ENCODE data around the gene JAZF1.
A peak's percentile ranks its signal among the peaks of the same experiment; 100 is the strongest.

The JAZF1 gene

DNA sequence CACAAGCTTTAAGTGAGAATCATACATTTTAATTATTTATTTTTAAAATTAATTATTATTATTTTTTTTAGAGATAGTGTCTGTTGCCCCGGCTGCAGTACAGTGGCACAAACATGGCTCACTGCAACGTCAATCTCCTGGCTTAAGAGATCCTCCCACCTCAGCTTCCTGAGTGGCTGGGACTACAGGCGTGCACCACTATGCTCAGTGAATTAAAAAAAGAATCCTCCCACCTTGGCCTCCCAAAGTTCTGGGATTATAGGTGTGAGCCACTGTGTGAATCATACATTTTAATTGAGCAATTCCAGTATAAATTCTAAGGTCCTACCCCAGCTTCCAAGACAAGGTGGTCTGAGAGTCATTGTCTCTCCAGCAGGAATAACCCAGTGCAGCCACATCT lies 172.4 kb downstream of the JAZF1 start:
- DNase-seq (ENCODE audit: low spot score): no peak

- no peak for DNase-seq (ENCODE audit: low spot score)
Observed at GRCh38 chr7:28006491-28006890, 174.1 kb downstream of the JAZF1 start.

DNA sequence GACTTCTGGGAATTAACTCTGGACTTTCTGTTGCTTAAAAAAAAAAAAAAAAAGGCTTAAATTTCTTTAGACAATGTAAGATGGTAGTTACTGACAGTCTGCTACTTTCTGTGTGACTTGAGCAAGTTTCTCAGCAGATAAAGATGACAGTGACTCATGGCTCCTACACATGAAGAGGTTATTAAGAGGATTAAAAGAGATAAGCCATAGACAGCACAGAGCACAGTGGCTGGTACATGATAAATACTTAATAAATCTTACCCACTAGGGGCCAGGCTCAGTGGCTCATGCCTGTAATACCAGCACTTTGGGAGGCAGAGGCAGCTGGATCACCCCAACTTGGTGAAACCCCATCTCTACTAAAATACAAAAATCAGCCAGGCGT lies 174.8 kb downstream of the JAZF1 start:
- no peak for DNase-seq (ENCODE audit: low spot score)

- no peak for DNase-seq (ENCODE audit: low spot score)
Observed at GRCh38 chr7:28005075-28005846, 175.3 kb downstream of the JAZF1 start.

DNA sequence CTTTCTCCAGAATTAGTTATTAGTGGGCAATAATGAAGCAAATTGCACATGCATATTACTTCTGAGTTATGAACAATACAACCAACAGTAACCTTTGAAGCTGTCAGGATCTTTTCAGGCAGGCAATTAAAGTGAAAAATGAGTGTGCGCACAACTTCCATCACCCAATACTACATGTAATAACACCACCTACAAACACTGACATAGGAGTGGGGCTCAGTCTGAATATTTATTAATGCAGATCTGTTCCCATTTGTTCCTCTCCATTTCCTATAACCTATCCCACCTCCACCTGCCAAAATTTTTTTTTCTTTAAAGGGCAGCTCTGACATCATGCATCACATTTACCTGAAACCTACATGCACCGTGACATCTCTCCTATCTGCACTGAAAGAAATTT lies 177.2 kb downstream of the JAZF1 start:
- DNase-seq (ENCODE audit: low spot score): no peak

GRCh38 chr7:28002638-28003037 lies 178.0 kb downstream of the JAZF1 start:
- DNase-seq (ENCODE audit: low spot score): peak; percentile 35

DNA sequence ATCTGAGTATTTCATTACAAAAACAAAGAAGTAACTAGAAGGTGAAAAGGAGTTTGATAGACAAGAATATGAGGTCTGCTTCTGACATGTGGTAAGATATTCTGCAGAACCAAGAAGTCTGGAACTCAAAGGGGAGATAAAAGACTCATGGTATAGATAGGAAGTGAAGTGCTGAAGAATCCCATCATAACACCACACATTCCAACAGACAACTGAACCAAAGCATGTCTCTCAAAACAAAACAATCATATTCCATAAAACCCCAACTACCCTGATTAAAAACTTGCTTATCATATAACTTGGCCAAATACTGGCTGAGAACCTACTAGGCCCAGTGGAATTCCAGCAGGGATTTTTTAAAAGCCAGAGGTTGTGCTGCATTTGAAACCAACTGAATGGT lies 178.7 kb downstream of the JAZF1 start:
- DNase-seq (ENCODE audit: low spot score): no peak

DNA sequence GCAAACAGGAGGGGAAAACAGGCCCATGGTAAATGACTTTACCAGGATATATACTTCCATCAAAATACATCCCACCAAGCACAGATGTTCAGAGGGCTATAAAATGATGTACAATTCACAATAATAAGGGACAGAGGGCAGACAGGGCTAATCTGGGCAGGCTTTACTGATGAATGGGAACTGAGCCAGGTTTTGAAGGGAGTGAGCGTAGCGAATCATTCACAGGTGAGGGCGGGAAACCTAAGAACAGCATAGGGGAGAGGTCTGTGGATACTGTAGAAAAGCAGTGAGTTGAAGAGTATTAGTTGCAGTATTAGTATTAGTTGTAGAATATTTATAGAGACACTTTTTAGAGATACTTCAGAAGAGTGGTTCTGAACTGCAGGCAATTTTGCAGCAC lies 180.8 kb downstream of the JAZF1 start:
- DNase-seq (ENCODE audit: low spot score): no peak

DNA sequence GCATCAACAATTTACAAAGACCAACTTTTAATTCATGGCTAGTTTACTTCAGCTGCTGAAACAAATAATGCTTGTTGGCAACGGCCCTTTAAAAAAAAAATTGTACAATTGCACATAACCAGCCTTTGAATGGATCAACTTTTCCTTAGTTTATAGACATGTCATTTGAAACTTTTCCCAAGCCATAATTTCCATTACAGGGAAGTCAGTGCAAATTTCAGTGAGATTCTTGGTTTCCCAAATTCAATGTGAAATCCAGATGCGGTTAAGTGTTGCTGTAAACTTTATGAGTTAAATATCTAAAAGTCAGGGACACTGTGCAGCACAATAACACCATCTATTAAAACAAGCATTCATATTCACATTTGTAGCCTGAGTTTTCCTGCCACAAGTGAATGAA lies 182.2 kb downstream of the JAZF1 start:
- no peak for DNase-seq (ENCODE audit: low spot score)

- DNase-seq (ENCODE audit: low spot score): no peak
Observed at GRCh38 chr7:27997188-27997707, 183.3 kb downstream of the JAZF1 start.

GRCh38 chr7:27996141-27996540 lies 184.5 kb downstream of the JAZF1 start:
- DNase-seq (ENCODE audit: low spot score): no peak

- no peak for DNase-seq (ENCODE audit: low spot score)
Observed at GRCh38 chr7:27995228-27995627, 185.4 kb downstream of the JAZF1 start.

DNA sequence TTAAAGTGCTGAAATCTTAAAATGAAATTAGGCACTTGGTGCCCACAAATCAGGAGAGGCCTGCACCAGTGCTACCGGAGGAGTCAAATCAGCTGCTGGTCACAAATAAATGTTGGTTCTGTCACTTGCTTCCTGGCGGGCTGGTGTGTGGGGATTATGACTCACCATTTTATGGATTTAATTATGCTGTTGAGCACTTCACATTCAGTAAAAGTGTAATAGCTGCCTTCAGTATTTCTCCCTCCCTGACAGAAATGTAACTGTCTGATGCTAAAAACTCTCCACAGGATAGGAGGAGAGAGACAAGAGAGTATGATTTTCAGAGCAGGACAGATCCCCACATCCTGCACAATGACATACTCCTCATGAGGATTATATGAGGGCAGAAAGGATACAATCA lies 186.0 kb downstream of the JAZF1 start:
- DNase-seq (ENCODE audit: low spot score): peak; percentile 20

GRCh38 chr7:27992755-27993493 lies 187.7 kb downstream of the JAZF1 start:
- DNase-seq (ENCODE audit: low spot score): no peak

DNA sequence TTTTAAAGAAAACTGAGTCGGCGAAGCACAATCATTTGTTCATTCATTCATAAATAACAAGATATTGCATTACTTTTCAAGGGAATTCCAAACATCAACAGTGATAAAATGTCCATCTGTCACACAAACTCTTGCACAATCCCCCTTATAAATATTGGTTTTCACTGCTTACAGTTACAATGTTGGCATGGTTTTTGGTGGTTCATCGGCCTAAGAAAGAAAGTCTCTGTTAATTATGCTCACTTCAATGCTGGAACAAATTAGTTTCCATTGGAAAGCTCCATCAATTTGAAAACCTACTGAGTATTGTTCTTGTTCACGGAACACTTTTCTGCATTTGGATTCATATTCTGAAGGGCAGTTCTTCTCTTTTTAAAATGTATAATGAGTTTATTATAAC lies 188.5 kb downstream of the JAZF1 start:
- DNase-seq (ENCODE audit: low spot score): no peak

DNA sequence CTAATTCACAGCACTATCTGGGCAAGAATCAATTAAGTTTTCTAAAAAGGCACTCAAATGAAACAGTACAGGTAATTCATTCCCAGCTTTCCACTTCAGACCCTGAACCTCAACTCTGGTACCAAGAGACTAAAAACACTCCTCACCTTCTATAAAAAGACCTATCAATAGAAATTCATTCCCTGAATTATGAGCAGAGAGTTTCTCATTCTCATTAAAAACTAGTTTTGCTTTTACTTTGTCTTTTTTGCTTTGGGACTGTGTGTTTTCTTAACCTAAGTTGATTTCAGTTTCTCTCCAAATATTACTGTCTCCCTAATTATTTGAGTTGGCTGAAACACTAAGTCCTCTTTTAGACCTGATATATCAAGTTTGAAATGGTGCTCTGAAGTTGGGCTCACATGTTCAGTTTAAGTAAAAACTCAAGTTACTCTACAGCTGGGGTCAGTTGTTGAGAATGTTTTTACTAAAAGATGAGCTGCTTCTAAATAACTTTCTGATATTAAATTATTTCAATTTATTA lies 189.5 kb downstream of the JAZF1 start:
- no peak for DNase-seq (ENCODE audit: low spot score)

- DNase-seq (ENCODE audit: low spot score): no peak
Observed at GRCh38 chr7:27976531-27976930, 204.1 kb downstream of the JAZF1 start.

DNA sequence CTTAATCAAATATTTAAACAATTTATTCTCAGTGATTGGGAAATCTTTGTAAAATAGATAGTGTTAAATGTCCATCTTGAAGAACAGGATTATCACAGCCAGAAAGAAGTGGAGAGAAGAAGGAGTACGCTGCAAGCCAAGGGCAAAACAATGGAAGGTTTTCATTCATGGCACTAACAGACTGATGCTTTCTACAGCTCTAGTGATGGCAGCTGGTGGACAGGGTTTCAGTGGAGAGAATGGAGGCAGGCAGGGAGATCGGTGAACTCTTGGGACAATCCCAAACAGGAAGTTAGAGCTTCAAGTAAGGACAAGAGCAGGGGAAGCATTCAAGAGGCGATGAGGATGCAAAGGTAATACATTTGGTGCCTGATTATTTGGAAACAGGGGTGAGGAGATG lies 207.0 kb downstream of the JAZF1 start:
- DNase-seq (ENCODE audit: low spot score): no peak

DNA sequence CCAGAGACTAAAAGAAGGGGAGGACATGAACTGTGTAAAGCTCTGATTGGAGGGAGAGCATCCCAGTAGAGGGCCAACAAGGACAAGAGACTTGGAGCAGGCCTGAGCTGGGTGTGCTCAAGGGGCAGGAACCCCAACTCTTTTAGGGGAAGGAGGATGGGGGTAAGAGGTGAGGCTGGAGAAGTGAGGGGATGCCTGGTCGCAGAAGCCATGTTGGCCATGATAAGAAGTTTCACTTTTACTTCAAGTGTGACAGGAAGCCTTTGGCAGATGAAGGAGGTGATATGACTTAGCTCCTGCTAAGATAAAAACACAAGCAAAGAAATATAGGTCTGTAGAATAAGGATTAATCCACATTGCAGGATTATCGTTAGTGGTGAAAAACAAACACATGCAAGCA lies 208.3 kb downstream of the JAZF1 start:
- DNase-seq (ENCODE audit: low spot score): no peak

DNA sequence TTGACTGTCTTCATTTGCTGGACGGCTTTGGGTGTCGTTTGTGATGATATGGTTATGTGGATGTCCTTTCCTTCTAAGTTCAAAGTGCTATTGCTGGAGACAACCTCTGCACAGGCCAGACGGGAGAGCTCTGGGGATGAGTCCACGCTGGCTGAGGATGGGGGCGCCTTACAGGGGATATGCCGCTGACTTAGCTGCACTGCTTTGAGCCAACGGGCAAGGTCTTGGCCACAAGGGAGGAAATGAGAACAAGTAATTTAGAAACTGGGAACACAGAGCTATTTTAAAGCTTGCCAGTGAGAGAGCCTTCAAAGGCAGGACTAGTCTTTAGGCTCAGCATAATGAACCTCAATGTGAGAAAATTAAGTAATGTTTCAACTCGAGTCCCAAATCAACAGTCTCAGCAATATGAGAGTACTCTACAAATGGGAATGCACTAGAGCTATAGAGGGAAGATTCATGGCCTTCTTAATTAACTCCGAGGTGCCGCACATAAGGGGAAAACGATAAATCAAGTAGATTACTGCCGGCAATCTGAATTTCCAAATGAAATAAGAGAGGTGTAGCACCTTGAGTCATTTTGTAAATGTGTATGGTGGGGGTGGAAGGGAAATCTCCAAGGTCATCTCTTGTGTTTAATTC lies 209.3 kb downstream of the JAZF1 start:
- no peak for DNase-seq (ENCODE audit: low spot score)

DNA sequence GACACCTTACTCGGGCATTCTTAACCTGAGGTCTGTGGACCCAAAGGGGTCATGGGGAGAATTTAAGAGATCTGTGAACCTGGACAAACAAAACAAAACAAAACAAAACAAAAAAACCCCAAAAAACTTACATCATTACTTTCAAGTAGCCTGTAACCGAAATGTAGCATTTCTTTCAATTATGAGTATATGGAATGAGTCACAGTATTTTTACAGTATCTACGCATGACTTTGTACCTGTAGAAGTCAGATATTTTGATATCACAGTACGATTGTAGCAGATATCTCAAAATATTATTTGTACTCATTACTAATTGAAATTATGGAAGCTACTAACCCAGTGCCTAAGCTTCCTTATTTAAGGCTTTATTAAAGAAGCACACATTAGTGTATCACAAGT lies 210.2 kb downstream of the JAZF1 start:
- DNase-seq (ENCODE audit: low spot score): no peak

GRCh38 chr7:27969346-27969745 lies 211.2 kb downstream of the JAZF1 start:
- DNase-seq (ENCODE audit: low spot score): no peak

DNA sequence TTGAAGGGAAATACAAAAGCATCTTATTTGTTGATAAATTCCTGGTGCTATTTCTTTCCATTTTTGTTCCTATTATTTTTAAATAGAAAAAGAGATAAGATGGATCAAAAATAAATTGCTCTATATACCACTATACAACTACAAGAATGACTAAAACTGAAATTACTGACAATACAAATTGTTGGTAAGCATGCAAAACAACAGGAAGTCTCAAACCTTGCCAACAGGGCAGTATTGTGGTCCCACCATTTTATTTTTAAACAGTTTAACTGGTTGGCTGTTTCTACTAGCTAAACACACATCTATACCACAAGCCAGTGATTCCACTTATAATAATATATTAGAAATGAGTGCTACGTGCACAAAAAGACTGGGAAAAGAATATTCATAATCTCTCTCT lies 213.0 kb downstream of the JAZF1 start:
- no peak for DNase-seq (ENCODE audit: low spot score)

All from RKO (cell line).